ENCODE results near the gene OLFML1. TPM values are rescaled to one million over a fixed set of nuclear protein-coding genes. Genes with fewer than 3 reads are reported as not detected.

The OLFML1 gene
- total RNA-seq, 1 donor from 2014 or later, result 6.5 TPM

GRCh38 chr11:7544021-7544420, 58.7 kb downstream of the OLFML1 start:
- ATAC-seq (ENCODE audit: poor library complexity) (no peak), DNase-seq (no peak)
- intact Hi-C loops (cut with DNase I), result no loop called here

- intact Hi-C loops (cut with DNase I), result no loop called here
- ATAC-seq (ENCODE audit: poor library complexity), result no peak
Observed at GRCh38 chr11:7545611-7546010, 60.3 kb downstream of the OLFML1 start.

DNA sequence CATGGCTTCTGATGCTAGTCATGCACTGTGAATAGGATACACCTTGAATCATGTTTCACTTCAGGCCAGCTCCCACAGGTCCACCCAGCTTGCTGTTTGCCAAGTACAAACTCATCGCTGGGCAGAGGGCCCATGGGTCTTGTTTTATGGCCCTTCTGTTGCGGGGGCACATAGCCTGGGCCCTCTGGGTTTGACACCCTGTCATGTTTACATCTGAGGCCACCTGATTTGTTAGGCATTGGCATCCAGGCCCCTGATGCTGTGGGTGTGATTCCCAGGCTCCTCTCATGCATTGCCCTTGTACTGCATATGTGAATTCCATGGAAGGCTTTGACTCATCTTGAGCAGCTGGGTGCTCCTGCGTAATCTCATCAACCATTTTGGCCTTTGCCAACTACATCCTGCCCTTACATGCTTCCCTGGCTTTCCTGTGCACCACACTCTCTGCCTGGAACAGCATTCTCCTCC, 61.1 kb downstream of the OLFML1 start:
- intact Hi-C loops (cut with DNase I), result no loop called here
- ATAC-seq (ENCODE audit: poor library complexity), result no peak
- DNase-seq, result no peak

More at GRCh38 chr11:7545611-7546010, 60.3 kb downstream of the OLFML1 start:
- no peak for DNase-seq

DNA sequence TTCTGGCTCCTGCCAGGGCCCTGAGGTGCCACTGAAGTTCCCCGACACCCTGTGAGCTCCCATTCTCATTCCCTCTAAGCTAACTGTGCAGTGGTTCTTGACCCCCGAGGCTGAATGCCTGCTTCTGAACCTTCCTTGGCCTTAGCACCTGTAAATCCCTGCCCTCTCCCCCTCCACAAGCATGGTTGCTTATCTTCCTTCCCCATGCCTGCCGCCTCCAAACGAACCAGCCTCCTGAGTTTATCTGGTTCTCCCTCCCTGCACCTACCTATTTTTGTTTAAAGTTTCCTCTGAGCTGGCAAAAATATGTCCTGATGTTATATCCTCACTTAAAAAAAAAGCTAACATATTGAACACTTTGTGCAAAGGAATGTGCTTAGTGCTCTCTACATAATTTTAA, 62.4 kb downstream of the OLFML1 start:
- intact Hi-C loops (cut with DNase I), result no loop called here
- DNase-seq, result no peak
- ATAC-seq (ENCODE audit: poor library complexity), result no peak

GRCh38 chr11:7548659-7549274, 63.5 kb downstream of the OLFML1 start:
- DNase-seq (no peak), ATAC-seq (ENCODE audit: poor library complexity) (peak; percentile 54)
- intact Hi-C loops (cut with DNase I), result no loop called here

DNA sequence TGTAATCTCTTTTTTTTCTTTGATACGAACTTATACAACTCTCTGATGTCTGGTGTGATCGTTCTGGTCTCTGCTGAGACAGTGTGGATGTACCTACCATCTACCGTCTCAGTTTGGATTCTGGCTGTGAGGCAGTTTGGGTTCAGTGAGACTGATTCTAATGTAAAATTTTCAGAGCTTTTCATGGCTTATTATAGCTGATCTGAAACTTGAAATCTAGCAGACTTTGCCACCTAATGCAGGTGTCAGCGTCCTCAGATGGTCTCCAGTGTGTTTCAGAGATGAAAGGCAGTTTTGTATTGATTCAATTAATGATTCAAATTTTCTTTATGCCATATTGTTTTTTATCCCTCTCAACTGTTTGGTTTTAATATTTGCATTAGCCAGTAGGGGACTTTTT, 64.4 kb downstream of the OLFML1 start:
- no peak for DNase-seq
- intact Hi-C loops (cut with DNase I), result no loop called here
- no peak for ATAC-seq (ENCODE audit: poor library complexity)

DNA sequence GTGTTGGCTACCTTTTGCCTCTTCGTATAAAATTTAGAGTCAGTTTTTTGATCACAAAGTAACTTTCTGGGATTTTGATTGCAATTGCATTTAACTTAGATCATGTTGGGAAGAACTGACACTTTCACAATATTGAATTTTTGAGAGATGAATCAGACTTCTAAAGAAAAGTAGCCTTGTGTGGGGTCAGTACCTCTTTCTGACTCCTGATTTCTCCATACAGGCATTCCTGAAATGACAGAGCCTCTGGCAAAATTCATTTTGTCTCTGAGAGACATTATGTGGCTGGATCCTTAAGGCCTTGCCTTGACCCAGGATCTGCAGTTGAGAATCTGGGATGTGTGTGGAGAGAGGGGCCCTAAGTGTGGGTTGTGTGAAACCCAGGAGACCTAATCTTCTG, 66.3 kb downstream of the OLFML1 start:
- intact Hi-C loops (cut with DNase I), result no loop called here
- DNase-seq (no peak), ATAC-seq (ENCODE audit: poor library complexity) (no peak)

GRCh38 chr11:7552666-7553065, 67.4 kb downstream of the OLFML1 start:
- intact Hi-C loops (cut with DNase I), result no loop called here

GRCh38 chr11:7555052-7555699, 69.9 kb downstream of the OLFML1 start:
- intact Hi-C loops (cut with DNase I), result no loop called here
- ATAC-seq (ENCODE audit: poor library complexity), result peak; percentile 94
- peak; percentile 89 for DNase-seq

More at GRCh38 chr11:7552666-7553065, 67.4 kb downstream of the OLFML1 start:
- no peak for ATAC-seq (ENCODE audit: poor library complexity)
- DNase-seq, result no peak

GRCh38 chr11:7558046-7558445, 72.7 kb downstream of the OLFML1 start:
- intact Hi-C loops (cut with DNase I), result no loop called here
- ATAC-seq (ENCODE audit: poor library complexity), result peak; percentile 60
- no peak for DNase-seq

GRCh38 chr11:7559398-7560283, 74.3 kb downstream of the OLFML1 start:
- intact Hi-C loops (cut with DNase I), result no loop called here
- ATAC-seq (ENCODE audit: poor library complexity), result no peak

More at GRCh38 chr11:7559398-7560283, 74.3 kb downstream of the OLFML1 start:
- no peak for DNase-seq

Other genes starting within 250 kb of the OLFML1 start
- 0.13 TPM for gene SYT9, start 233.6 kb upstream of the OLFML1 start, total RNA-seq
- gene PPFIBP2, start 28.5 kb downstream of the OLFML1 start, total RNA-seq, result 26.5 TPM
- gene CYB5R2, start 188.0 kb downstream of the OLFML1 start, total RNA-seq, result 1.0 TPM
- gene OVCH2, start 221.0 kb downstream of the OLFML1 start, total RNA-seq, result not detected